ENCODE data around the gene ITPR3.

Gene ITPR3

DNA sequence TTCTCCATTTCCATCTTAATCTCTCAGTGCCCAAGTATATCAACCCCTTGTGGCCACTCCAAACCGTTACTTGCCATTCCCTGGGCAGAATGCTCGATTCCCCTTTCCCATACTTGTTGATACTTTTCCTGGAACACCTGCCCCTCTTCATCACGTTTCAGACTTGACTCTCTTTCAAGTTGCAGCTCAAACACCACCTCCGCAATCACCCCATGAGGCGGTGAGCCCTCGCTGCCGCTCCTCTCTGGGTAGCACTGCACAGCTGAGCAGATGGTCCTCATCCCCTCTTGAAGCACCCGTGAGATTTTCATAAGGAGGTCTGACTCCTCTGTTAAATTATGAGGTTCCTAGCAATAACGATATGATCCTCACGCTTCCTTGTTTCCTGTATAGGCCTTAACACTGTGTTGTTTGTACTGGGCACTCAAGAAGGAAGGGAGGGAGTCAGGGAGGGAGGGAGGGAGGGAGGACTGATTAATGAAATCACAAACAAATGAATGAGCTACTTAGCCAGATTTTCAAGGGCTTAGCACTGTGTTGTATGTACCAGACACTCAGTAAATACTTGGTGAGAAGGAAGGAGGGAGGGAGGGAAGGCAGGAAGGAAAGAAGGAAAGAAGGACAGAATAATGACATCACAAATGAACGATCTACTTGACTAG, 98.3 kb downstream of the ITPR3 start:
- DNase-seq (ENCODE audit: low read depth in 2 of 2), result no peak

DNA sequence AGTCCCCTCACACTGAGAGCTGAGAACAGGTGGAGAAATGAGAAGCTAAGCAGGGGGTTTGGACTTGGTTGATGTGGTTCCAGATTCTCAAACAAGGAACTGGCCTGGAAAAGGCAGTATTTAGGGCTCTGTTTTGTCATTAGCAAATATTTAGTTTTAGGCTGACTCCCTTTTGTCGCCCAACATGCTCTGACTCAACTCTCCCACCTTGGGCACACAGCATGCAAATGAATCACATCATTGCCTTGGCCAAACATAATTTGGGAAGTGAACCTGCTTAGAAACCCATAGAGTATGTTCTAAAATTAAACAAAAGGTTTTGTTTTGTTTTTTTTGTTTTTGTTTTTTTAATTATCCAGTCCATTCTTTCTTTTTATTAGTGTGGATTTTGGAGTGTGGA, 99.9 kb downstream of the ITPR3 start:
- DNase-seq (ENCODE audit: low read depth in 2 of 2), result no peak

DNA sequence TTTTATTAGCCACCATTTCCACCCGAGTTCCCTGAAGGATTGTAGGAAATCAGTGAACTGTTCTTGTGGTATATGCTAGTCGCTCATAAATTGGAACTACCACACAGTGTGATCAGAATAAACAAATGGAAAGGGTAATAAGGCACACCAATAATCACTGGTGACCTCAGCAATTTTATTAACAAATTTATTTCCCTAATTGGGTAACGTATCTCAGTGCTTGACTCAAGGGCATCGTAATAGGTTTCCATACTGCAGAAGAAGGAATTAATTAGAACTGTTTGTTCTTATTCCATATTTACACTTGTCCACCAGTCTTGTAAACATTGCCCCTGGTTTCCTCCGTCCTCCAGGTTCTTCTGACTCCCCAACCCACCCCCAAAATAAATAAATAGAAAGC, 100.4 kb downstream of the ITPR3 start:
- no peak for DNase-seq (ENCODE audit: low read depth in 2 of 2)

- no peak for DNase-seq (ENCODE audit: low read depth in 2 of 2)
Measured at GRCh38 chr6:33722103-33722623, 101.0 kb downstream of the ITPR3 start.

DNA sequence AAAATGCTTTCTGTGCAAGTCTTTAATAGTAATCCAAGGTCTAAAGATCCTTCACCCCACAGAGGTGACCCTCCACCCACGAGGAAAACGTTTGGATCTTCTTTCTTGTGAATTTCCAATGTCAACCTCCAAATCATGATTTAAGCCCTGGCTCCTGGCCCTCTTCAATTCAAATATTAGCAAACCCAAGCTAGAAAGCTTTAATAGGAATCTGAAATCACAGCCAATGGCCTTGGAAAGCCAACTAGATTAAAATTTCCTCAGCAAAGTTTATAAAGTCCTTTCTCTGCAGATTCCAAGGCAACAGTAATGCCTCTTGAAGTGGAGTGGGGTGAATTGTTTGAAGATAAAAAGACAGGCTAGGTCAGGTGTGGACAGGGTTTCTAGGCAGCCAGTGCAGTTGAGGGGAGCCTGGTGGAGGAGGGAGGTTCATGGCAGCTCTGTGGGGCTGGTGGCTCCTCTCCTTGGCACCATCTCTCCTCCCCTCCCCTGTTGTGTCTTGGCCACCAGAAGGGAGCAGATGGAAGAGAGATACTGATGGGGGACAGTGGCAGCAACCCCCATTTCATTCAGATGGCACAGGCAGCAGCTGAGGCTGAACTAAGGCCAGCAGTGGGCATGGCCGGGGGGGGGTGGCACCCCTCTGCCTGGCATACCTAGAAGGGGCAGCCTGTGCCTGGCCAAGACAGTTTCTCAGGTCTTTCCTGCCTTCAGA, 102.4 kb downstream of the ITPR3 start:
- DNase-seq (ENCODE audit: low read depth in 2 of 2), result no peak

DNA sequence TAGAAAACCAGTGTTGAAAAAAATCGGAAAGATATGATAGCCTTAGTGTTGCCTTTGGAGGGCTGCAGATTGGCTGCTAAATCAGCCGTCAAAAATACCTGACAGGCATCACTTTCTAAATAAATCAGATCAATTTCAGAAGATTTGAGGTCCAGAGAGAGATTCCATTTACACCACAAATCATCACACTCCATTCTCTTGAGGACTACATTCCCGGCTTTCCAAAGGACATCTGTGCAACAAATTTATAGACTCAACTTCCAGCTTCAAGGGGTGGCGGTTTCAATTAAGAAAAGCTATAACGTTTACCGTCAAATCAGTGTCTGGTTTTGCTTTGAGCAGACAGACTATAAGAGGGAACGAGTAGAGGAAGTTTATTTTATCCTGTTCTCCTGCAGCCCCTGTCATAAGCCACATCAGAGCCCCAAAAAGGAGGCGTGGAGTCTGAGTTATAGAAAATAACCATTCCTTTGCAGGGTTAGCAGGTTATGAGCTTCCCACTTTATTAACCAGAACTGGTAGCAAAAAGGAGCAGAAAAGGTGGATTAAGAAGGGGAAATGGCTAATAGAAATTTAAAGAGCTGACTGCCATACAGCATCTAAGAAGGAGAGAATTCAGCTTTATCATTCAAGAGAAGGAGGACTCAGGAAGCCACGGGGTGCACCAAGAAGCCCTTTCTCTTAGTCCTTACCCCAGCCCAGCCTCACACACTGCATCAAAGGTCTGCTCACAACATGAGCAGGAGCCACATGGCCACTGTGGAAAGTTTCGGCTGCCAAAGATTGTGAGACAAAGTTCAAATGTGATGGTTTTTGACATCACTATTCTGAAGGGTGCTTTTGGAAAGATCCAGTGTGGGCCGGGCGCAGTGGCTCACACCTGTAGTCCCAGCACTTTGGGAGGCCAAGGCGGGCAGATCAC, 103.2 kb downstream of the ITPR3 start:
- no peak for DNase-seq (ENCODE audit: low read depth in 2 of 2)

GRCh38 chr6:33725222-33725621, 104.1 kb downstream of the ITPR3 start:
- DNase-seq (ENCODE audit: low read depth in 2 of 2), result no peak

DNA sequence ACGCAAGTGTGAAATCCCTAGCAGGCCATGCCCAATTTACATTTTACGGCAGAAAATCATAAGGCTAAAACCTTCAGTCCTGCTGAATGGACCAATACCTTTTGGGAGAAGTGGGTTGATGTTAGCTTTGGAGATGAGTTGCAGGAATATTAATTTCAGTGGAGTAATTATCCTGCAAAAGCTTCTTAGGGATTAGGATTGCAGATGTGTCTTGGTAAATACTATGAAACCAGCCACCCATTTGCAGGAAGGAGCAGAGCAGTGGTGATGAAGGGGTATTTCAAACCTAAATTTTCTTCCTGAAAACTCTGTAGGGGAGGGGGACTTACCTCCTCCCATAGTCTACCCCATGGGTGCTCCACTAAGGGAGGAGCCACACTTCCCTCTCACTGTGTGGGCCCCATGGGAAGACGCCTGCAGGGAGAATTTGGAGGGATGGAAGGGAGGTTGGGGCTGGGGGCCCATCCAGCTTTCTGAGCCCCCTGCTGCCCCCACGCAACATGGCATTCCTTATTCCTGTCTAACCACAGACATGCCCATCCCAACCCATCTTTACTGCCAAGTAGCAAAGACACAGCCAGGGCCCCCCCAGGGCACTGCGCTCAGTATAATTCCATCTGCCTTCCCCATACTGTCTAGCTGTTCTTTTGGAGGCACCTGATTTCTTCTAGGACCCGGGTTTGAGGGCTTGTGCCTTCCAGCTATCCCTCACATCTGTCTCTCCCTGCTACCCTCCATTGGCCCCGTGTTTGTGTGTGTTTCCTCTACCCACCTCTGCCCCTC, 105.0 kb downstream of the ITPR3 start:
- no peak for DNase-seq (ENCODE audit: low read depth in 2 of 2)

GRCh38 chr6:33726696-33727095, 105.6 kb downstream of the ITPR3 start:
- no peak for DNase-seq (ENCODE audit: low read depth in 2 of 2)

GRCh38 chr6:33727126-33727525, 106.0 kb downstream of the ITPR3 start:
- DNase-seq (ENCODE audit: low read depth in 2 of 2), result no peak

- DNase-seq (ENCODE audit: low read depth in 2 of 2), result no peak
Measured at GRCh38 chr6:33727932-33728331, 106.8 kb downstream of the ITPR3 start.

DNA sequence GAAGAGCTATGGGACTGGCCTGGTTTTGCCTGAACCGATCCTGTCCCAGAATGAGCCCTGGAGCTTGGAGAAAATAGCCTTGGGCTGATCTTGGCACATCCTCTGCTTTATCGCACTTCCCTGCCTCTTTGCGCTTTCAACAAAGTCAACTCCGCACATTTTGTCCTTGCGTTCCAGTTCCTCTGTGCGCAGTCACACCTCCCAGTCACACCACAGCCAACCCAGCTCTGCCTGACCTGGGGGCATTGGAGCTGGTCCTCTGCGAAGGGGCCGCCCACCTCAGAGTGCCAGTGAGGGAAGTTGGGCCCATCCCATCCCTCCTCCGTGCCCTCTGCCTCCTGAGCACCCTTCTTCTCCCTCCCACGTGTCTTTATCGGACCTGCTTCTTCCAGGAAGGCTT, 107.3 kb downstream of the ITPR3 start:
- no peak for DNase-seq (ENCODE audit: low read depth in 2 of 2)

DNA sequence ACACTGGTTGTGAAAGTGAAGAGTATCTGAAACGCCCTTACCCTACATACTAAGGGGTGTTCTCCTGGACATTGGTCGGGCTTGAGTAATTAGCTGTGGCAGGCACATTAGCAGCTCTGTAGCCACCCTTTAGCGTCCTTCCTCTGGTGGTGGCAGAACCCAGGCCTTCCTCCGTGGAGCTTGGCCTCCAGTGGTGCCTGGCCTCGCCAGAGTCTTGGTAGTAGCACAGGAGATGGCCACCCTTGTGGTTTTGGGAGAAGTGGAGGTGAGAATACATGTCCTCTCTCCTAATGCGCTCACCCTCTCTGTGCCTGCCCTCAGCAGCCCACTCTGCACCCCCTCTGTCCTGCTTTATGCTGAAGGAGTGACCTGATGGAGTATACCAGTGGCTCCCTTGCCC, 107.9 kb downstream of the ITPR3 start:
- no peak for DNase-seq (ENCODE audit: low read depth in 2 of 2)

GRCh38 chr6:33730611-33731010, 109.5 kb downstream of the ITPR3 start:
- DNase-seq (ENCODE audit: low read depth in 2 of 2), result no peak

DNA sequence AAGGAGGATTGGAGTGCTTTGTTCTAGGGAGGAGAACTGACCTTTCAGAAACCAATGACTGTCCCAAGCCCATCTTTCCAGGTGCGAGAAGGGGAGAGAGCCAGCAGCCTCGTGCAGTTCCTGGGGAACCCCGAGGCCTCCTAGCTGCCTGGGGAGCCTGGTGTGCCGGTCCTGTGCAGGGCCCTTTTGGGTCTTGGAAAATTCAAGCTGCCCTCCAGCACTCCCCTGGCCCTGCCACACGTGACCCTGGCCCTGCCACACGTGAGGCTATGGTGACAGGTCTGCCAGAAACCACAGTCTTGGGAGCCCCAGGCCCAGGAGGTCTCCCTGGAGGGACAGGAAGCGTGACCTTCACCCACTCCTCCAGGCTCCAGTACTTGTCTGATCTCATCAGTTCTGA, 109.9 kb downstream of the ITPR3 start:
- DNase-seq (ENCODE audit: low read depth in 2 of 2), result no peak

- DNase-seq (ENCODE audit: low read depth in 2 of 2), result no peak
Measured at GRCh38 chr6:33731751-33732282, 110.7 kb downstream of the ITPR3 start.

GRCh38 chr6:33732385-33732784, 111.3 kb downstream of the ITPR3 start:
- DNase-seq (ENCODE audit: low read depth in 2 of 2), result no peak

- DNase-seq (ENCODE audit: low read depth in 2 of 2), result no peak
Measured at GRCh38 chr6:33732817-33733708, 111.9 kb downstream of the ITPR3 start.

DNA sequence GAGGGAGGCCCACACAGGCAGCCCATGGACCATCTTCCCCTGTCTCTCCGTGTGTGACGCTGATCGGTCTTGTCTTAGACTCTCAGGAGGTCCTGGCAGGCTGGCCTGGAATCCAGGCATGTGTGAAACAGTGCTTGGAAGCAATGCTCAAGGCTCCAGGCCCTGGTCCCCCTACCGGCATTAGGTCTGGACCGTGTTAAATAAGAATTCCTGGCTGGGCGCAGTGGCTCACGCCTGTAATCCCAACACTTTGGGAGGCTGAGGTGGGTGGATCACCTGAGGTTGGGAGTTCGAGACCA, 112.5 kb downstream of the ITPR3 start:
- DNase-seq (ENCODE audit: low read depth in 2 of 2), result no peak

DNA sequence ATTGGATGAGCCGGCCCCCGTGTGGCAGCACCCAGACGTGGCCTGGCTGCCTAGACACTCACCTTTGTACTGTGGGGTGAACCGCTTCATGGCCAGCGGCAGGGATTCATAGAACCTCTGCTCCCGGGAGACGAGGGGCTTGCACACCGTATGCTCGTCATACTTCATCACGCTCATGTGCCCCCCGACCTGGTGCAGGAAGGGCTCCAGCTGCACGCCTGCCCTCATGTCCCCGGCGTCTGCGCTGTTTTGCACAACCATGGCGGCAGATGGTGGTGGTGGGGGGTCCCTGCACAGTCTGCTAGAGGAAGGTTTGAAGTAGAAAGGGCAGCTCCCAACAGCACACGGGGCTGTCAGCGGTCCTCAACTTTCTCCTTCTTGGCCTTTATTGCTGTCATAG, 114.1 kb downstream of the ITPR3 start:
- no peak for DNase-seq (ENCODE audit: low read depth in 2 of 2)
